ENCODE data around the gene DCC.

DNA sequence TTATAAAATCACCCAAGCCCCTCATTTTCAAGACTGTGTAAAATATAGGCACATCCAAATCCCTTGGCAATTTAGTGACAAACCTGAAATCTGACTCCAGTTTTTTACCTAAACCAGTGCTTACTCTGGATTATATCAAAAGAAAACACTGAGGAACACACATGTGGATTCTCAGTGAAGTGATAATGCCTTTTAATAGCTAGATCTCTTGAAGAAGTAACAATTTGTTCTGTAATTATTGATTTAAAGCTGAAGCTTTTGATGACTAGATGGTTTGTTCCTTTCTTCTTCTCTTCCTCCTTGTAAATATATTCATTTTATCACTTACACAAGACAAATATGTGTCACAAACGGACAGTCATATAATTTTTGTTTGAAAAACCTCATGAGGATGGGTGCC, 894.6 kb downstream of the DCC start:
- TF ChIP-seq, protein P1, sequence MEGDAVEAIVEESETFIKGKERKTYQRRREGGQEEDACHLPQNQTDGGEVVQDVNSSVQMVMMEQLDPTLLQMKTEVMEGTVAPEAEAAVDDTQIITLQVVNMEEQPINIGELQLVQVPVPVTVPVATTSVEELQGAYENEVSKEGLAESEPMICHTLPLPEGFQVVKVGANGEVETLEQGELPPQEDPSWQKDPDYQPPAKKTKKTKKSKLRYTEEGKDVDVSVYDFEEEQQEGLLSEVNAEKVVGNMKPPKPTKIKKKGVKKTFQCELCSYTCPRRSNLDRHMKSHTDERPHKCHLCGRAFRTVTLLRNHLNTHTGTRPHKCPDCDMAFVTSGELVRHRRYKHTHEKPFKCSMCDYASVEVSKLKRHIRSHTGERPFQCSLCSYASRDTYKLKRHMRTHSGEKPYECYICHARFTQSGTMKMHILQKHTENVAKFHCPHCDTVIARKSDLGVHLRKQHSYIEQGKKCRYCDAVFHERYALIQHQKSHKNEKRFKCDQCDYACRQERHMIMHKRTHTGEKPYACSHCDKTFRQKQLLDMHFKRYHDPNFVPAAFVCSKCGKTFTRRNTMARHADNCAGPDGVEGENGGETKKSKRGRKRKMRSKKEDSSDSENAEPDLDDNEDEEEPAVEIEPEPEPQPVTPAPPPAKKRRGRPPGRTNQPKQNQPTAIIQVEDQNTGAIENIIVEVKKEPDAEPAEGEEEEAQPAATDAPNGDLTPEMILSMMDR (IDR thresholded peaks at IDR 0.05), result no peak
- TF ChIP-seq POLR2AphosphoS5 (IDR thresholded peaks at IDR 0.05) (no peak), POLR2A (IDR thresholded peaks at IDR 0.05) (no peak)
